ENCODE results near the gene NAPSA. TPM values are rescaled to one million over a fixed set of nuclear protein-coding genes. Genes with fewer than 3 reads are reported as not detected.

NAPSA gene
- 2.3 and 6.0 TPM in 2 replicates for total RNA-seq (ENCODE audit: low replicate concordance)
- long read RNA-seq, partial matches to known transcripts = 0 of 9 reads
- long read RNA-seq, other reads (novel, unspliced or antisense) = 6 of 9 reads

GRCh38 chr19:50365434-50366306 lies at the start of gene NAPSA:
NAPSA (minus strand) TSS chr19:50365639; CDS start chr19:50365621, 18 bp downstream.
- H3K4me1 Mint-ChIP-seq (ENCODE audit: unreplicated experiment) = peaks cover 14% of the 10 kb centered on the region
- H3K27ac Mint-ChIP-seq = no peak within 1 kb of the TSS
- H3K27me3 Mint-ChIP-seq = no peaks in the 10 kb centered on the region
- no peak for TF ChIP-seq CTCF (conservative IDR thresholded peaks at IDR 0.05)
- H3K9me3 Mint-ChIP-seq = no peaks in the 10 kb centered on the region
- no peaks in the 10 kb centered on the region for H3K36me3 Mint-ChIP-seq
- H3K4me3 Mint-ChIP-seq = no peak within 1 kb of the TSS
- no peak for DNase-seq (ENCODE audit: extremely low spot score, unreplicated experiment)

- Mint-ChIP-seq H3K27me3 (no peaks in the 10 kb centered on the region), H3K27ac (no peak overlapping the region), H3K4me3 (no peak overlapping the region), H3K36me3 (no peaks in the 10 kb centered on the region), H3K4me1 (ENCODE audit: unreplicated experiment) (no peaks in the 10 kb centered on the region), H3K9me3 (no peaks in the 10 kb centered on the region)
- DNase-seq (ENCODE audit: extremely low spot score, unreplicated experiment) = no peak
- no peak for TF ChIP-seq CTCF (conservative IDR thresholded peaks at IDR 0.05)
Measured at GRCh38 chr19:50413531-50413930, 48.1 kb upstream of the NAPSA start.

- DNase-seq (ENCODE audit: extremely low spot score, unreplicated experiment) = no peak
- no peak for TF ChIP-seq CTCF (conservative IDR thresholded peaks at IDR 0.05)
Measured at GRCh38 chr19:50413096-50413495, 47.7 kb upstream of the NAPSA start.

GRCh38 chr19:50412419-50412818 lies 47.0 kb upstream of the NAPSA start:
- no peaks in the 10 kb centered on the region for H3K4me1 Mint-ChIP-seq (ENCODE audit: unreplicated experiment)
- DNase-seq (ENCODE audit: extremely low spot score, unreplicated experiment) = no peak
- no peak overlapping the region for H3K4me3 Mint-ChIP-seq
- no peaks in the 10 kb centered on the region for H3K27me3 Mint-ChIP-seq
- H3K9me3 Mint-ChIP-seq = no peaks in the 10 kb centered on the region
- no peak for TF ChIP-seq CTCF (conservative IDR thresholded peaks at IDR 0.05)
- no peak overlapping the region for H3K27ac Mint-ChIP-seq
- no peaks in the 10 kb centered on the region for H3K36me3 Mint-ChIP-seq

More at GRCh38 chr19:50413096-50413495, 47.7 kb upstream of the NAPSA start:
- Mint-ChIP-seq H3K36me3 (no peaks in the 10 kb centered on the region), H3K4me1 (ENCODE audit: unreplicated experiment) (no peaks in the 10 kb centered on the region), H3K27ac (no peak overlapping the region), H3K4me3 (no peak overlapping the region), H3K27me3 (no peaks in the 10 kb centered on the region), H3K9me3 (no peaks in the 10 kb centered on the region)

- DNase-seq (ENCODE audit: extremely low spot score, unreplicated experiment) = no peak
- Mint-ChIP-seq H3K27me3 (no peaks in the 10 kb centered on the region), H3K4me3 (no peak overlapping the region), H3K9me3 (no peaks in the 10 kb centered on the region), H3K4me1 (ENCODE audit: unreplicated experiment) (no peaks in the 10 kb centered on the region), H3K27ac (no peak overlapping the region), H3K36me3 (peaks cover 4% of the 10 kb centered on the region)
- TF ChIP-seq CTCF (conservative IDR thresholded peaks at IDR 0.05) = no peak
Measured at GRCh38 chr19:50410109-50410508, 44.7 kb upstream of the NAPSA start.
